K562 (cell line): ENCODE measurements around the gene ZNF844. TPM values are rescaled to one million over a fixed set of nuclear protein-coding genes. Genes with fewer than 3 reads are reported as not detected.

ENCODE experiments used
- ATAC-seq: fragments of 200-7000 bp; cut with Tn5 transposase; 3 replicates; pipeline ENCODE4 v1.9.1; 2020; ENCODE audit warnings: moderate library complexity
- BruUV-seq: library from RNA; stranded (reverse); fragments of 400-500 nt; replicated peaks from 2 replicates; lab custom pipeline; 2021; lab: Mats Ljungman, UMichigan
- CTCF ChIA-PET: fragments of 300-600 bp; formaldehyde crosslinking; extraction: SDS; loops from one replicate; lab custom pipeline; 2021; ENCODE audit warnings: low intra/inter-chr PET ratio; lab: Yijun Ruan, JAX
- POLR2A ChIA-PET: fragments of 300-600, 350-650 bp; sonication (Branson Sonifier 250); formaldehyde crosslinking; extraction: SDS; loops from one replicate; lab custom pipeline; 2021; ENCODE audit warnings: antibody characterized with exemption, inconsistent platforms; lab: Yijun Ruan, JAX
- DNase-seq, 4 experiments: peaks; one replicate each; pipeline versions ENCODE4 v3.0.0 to v3.0.0-alpha.2; 2011 to 2018; ENCODE audit warnings: low spot score in 3 of 4, mixed read lengths in 3 of 4; ENCODE audit errors: extremely low read depth in 1 of 4
- FAIRE-seq: peaks from 2 replicates; lab custom pipeline; 2011; peaks lifted over from hg19 to GRCh38; lab: Jason Lieb, UNC
- H2AFZ ChIP-seq: 2 replicates; pipeline ENCODE4 v1.6.0; 2011; ENCODE audit warnings: low read depth, low read length, control low read depth, inconsistent platforms
- H3K27ac ChIP-seq: fragments of 200-600 bp; 3 replicates; pipeline ENCODE4 v1.8.0; 2011; ENCODE audit warnings: low read depth, mild to moderate bottlenecking, control low read depth, inconsistent platforms, low read length, moderate library complexity, mixed read lengths; ENCODE audit errors: extremely low read depth
- H3K27me3 ChIP-seq, 2 experiments: fragments of 300-600 bp in 1 of 2; 2 replicates in 1 of 2; 3 replicates in 1 of 2; pipeline versions ENCODE4 v1.6.0 to v1.8.0; 2011; ENCODE audit warnings: inconsistent platforms in 2 of 2, low read length in 2 of 2, mild to moderate bottlenecking in 1 of 2, mixed read lengths in 1 of 2, moderate library complexity in 1 of 2; ENCODE audit not compliant: control insufficient read depth in 2 of 2, insufficient read depth in 2 of 2
- H3K36me3 ChIP-seq: fragments of 300-600 bp; 3 replicates; pipeline ENCODE4 v1.8.0; 2011; ENCODE audit warnings: mild to moderate bottlenecking, low read length, inconsistent platforms; ENCODE audit not compliant: control insufficient read depth, insufficient read depth
- H3K4me1 ChIP-seq, 2 experiments: fragments of 200-600 bp in 1 of 2; replicated peaks in 1 of 2; 2 replicates in 1 of 2; 3 replicates in 1 of 2; pipeline versions ENCODE4 v1.5.1 to v1.8.0; 2011; ENCODE audit warnings: inconsistent platforms in 2 of 2, low read length in 2 of 2, mild to moderate bottlenecking in 1 of 2, mixed read lengths in 1 of 2, moderate library complexity in 1 of 2; ENCODE audit not compliant: control insufficient read depth in 2 of 2, insufficient read depth in 2 of 2
- H3K4me2 ChIP-seq: 2 replicates; pipeline ENCODE4 v1.6.1; 2011; ENCODE audit warnings: low read length, control low read depth, inconsistent platforms, mixed read lengths; ENCODE audit not compliant: insufficient read depth
- H3K4me3 ChIP-seq: fragments of 200-600 bp; sonication (generic), shearing (Covaris generic); 2 replicates; pipeline ENCODE4 v1.5.1; 2016; ENCODE audit warnings: control low read depth, inconsistent platforms
- H3K79me2 ChIP-seq: fragments of 200-600 bp; 3 replicates; pipeline ENCODE4 v1.8.0; 2011; ENCODE audit warnings: low read length, inconsistent platforms; ENCODE audit not compliant: control insufficient read depth, insufficient read depth
- H3K9ac ChIP-seq, 2 experiments: 2 replicates each; pipeline versions ENCODE4 v1.6.0 to v1.6.1; 2011; ENCODE audit warnings: low read depth in 2 of 2, low read length in 2 of 2, control low read depth in 1 of 2, inconsistent platforms in 1 of 2, mild to moderate bottlenecking in 1 of 2, mixed read lengths in 1 of 2; ENCODE audit not compliant: insufficient read depth in 1 of 2
- H3K9me1 ChIP-seq: one replicate; pipeline ENCODE4 v1.6.0; 2011; ENCODE audit warnings: inconsistent platforms, mild to moderate bottlenecking, low read length, moderate library complexity; ENCODE audit not compliant: control insufficient read depth, insufficient read depth
- H3K9me3 ChIP-seq: replicated peaks from 2 replicates; pipeline ENCODE4 v1.5.1; 2011; ENCODE audit warnings: low read depth, low read length, inconsistent platforms; ENCODE audit not compliant: control insufficient read depth, insufficient read depth
- H4K20me1 ChIP-seq: replicated peaks from 2 replicates; pipeline ENCODE4 v1.6.1; 2011; ENCODE audit warnings: low read length, inconsistent platforms, mixed read lengths; ENCODE audit not compliant: control insufficient read depth, insufficient read depth
- CBX3 ChIP-seq, 2 experiments: IDR thresholded peaks; 1 replicate in 1 of 2; 2 replicates in 1 of 2; pipeline ENCODE4 v1.6.1; 2012; ENCODE audit warnings: inconsistent platforms in 2 of 2, low read length in 2 of 2, borderline replicate concordance in 1 of 2, control low read depth in 1 of 2
- ZNF140 ChIP-seq: fragments of 250-450 bp; sonication (Bioruptor Pico); IDR thresholded peaks from 2 replicates; pipeline ENCODE4 v1.8.0; 2021; ENCODE audit warnings: moderate library complexity, mild to moderate bottlenecking, inconsistent platforms
- ZNF589 ChIP-seq: fragments of 200-800 bp; sonication (Bioruptor generic); IDR thresholded peaks from 2 replicates; pipeline ENCODE4 v1.6.1; 2016; ENCODE audit warnings: low read depth, missing genetic modification characterization, missing compliant biosample characterization
- ZNF75A ChIP-seq: fragments of 450-650 bp; formaldehyde crosslinking; IDR thresholded peaks from 2 replicates; pipeline ENCODE4 v1.4.0; 2020; ENCODE audit warnings: mild to moderate bottlenecking
- WGBS: fragments of 100-300 bp; shearing (Covaris generic); methylation state at CpG from one replicate; pipeline ENCODE4 v1.1.6; 2016; ENCODE audit warnings: low coverage, mixed read lengths; ENCODE audit not compliant: insufficient coverage; ENCODE audit errors: missing lambda C conversion rate; 5-methylcytosine and 5-hydroxymethylcytosine counted together
- in situ Hi-C: fragments of 300-500 bp; cut with MboI; formaldehyde crosslinking; loops from 4 replicates; pipeline ENCODE4 v1.15.0; 2018; ENCODE audit warnings: inconsistent platforms, mixed read lengths
- intact Hi-C: fragments of 100-400 bp; cut with micrococcal nuclease; formaldehyde crosslinking; loops from 2 replicates; pipeline ENCODE4 v1.14.2; 2022
- polyA plus RNA-seq, 8 experiments: library from polyadenylated mRNA; depleted of rRNA in 4 of 8; stranded (reverse) in 5 of 8; unstranded in 3 of 8; fragments of >200 nt; fragmentation: Nextera tagmentation in 2 of 8; fragmentation: Illumina TruSeq in 1 of 8; extraction: Ambion mirVana in 2 of 8; extraction: Trizol in 1 of 8; gene quantifications; 2 replicates each; pipeline versions ENCODE4 v1.2.1 to v1.2.3, GENCODE V29; 2011 to 2014; ENCODE audit warnings: inconsistent platforms in 1 of 8, missing spikeins in 1 of 8
- total RNA-seq, 7 experiments: library from RNA; depleted of rRNA in 6 of 7; stranded (reverse); fragments of >200 nt in 6 of 7; fragmentation: Illumina TruSeq in 2 of 7; extraction: Trizol in 2 of 7; gene quantifications; 2 replicates each; pipeline versions ENCODE4 v1.2.1 to v1.2.3, GENCODE V29; 2011 to 2021; ENCODE audit warnings: low replicate concordance in 1 of 7

ZNF844 gene
- total and polyA plus RNA-seq, 9 of the 15 experiments (the other 6 are each of a cell fraction or from before 2014, with no cell fraction given) = 0.80 to 4.5 (median 2.2) TPM

GRCh38 chr19:12111176-12111575, 46.6 kb downstream of the ZNF844 start (continued):
- TF ChIP-seq ZNF140 = no peak
- TF ChIP-seq, all 486 proteins: peak for 0

- Histone ChIP-seq H3K9me1 (no peaks in the 10 kb centered on the region), H4K20me1 (no peaks in the 10 kb centered on the region), H3K4me3 (no peak overlapping the region), H3K9me3 (peaks cover 25% of the 10 kb centered on the region), H3K27ac (no peak overlapping the region), H3K79me2 (no peaks in the 10 kb centered on the region), H3K4me1 (no peaks in the 10 kb centered on the region), H3K4me2 (no peak overlapping the region), H3K9ac (no peak overlapping the region), H3K36me3 (peaks cover 38% of the 10 kb centered on the region), H2AFZ (no peak overlapping the region), H3K27me3 (no peaks in the 10 kb centered on the region)
- ChIA-PET POLR2A (no interaction called here), CTCF (no interaction called here)
- TF ChIP-seq CBX3 (IDR thresholded peaks at IDR 0.05; ENCODE audit: borderline replicate concordance in 1 of 2, low read length in 2 of 2) = 0 out of 3 replicates have a peak, but pooled peaks of 1 of the 2 experiments have one; percentile 24
- TF ChIP-seq ZNF589 (CRISPR knock-in tag) = no peak
- peak; percentile 84 for TF ChIP-seq ZNF75A (CRISPR knock-in tag)
- ATAC-seq = no peak
- 70% methylated on average over 8 of the region's 8 CpGs for WGBS
- no peak for DNase-seq
- intact Hi-C loops = no loop called here
- in situ Hi-C loops = no loop called here
- BruUV-seq = no TSS peak
- FAIRE-seq = no peak
Observed at GRCh38 chr19:12111943-12112637, 47.6 kb downstream of the ZNF844 start.
